Testis (tissue), 3 donors: ENCODE measurements around the gene PACSIN3. TPM values are rescaled to one million over a fixed set of nuclear protein-coding genes. Genes with fewer than 3 reads are reported as not detected.

ENCODE experiments used
- DNase-seq: peaks from one replicate; pipeline ENCODE4 v3.0.0-alpha.2; 2019
- H3K27ac ChIP-seq, 2 donors: fragments of 200-600 bp; sonication (generic); one replicate each; pipeline ENCODE4 v1.5.1; 2019
- H3K27me3 ChIP-seq: fragments of 200-600 bp; sonication (generic); one replicate; pipeline ENCODE4 v1.5.1; 2019
- H3K36me3 ChIP-seq: fragments of 200-600 bp; sonication (generic); one replicate; pipeline ENCODE4 v1.5.1; 2017; ENCODE audit warnings: low read depth; ENCODE audit errors: missing control alignments
- H3K4me1 ChIP-seq: fragments of 200-600 bp; sonication (generic); one replicate; pipeline ENCODE4 v1.5.1; 2019
- H3K4me3 ChIP-seq, 2 donors: fragments of 200-600 bp; sonication (generic); one replicate each; pipeline ENCODE4 v1.5.1; 2017 to 2019
- H3K9me3 ChIP-seq: fragments of 200-600 bp; sonication (generic); one replicate; pipeline ENCODE4 v1.5.1; 2017
- POLR2A ChIP-seq: fragments of 450-650 bp; IDR thresholded peaks from one replicate; pipeline ENCODE4 v1.6.1; 2017; ENCODE audit warnings: antibody characterized with exemption, mild to moderate bottlenecking, moderate library complexity
- WGBS, 2 donors: methylation state at CpG; one replicate each; pipeline ENCODE4 v1.1.5; 2018; 5-methylcytosine and 5-hydroxymethylcytosine counted together
- intact Hi-C: fragments of 100-400 bp; cut with DNase I; formaldehyde crosslinking; loops from one replicate; pipeline ENCODE4 v1.15.1; 2023; ENCODE audit warnings: low total_unique reads
- microRNA-seq, 2 donors: library from miRNA; unstranded; fragments of <30 nt; microRNA quantifications; one replicate each; pipeline ENCODE4, GENCODE V29; 2016; ENCODE audit warnings: borderline number of aligned reads in 2 of 2, borderline replicate concordance in 1 of 2
- polyA plus RNA-seq: library from polyadenylated mRNA; stranded (reverse); fragments of 350-450 nt; fragmentation: Illumina TruSeq; extraction: RNeasy Lipid Tissue Mini Kit (QIAGEN cat#74804); gene quantifications from one replicate; pipeline ENCODE4 v1.2.3, GENCODE V29; 2014; ENCODE audit warnings: low read depth, low replicate concordance; ENCODE audit not compliant: insufficient read depth
- small RNA-seq, 2 donors: library from RNA; depleted of rRNA; stranded (forward); fragments of <200 nt; gene quantifications; one replicate each; pipeline ENCODE3, GENCODE V24; 2016
- total RNA-seq, 2 donors: library from RNA; depleted of rRNA; stranded (reverse); fragments of >200 nt; gene quantifications; one replicate each; pipeline ENCODE4 v1.2.3, GENCODE V29; 2016
- TF ChIP-seq, protein P1 (sequence below), 3 experiments: fragments of 450-650 bp in 2 of 3; fragments of 200-600 bp in 1 of 3; sonication (generic) in 1 of 3; IDR thresholded peaks; one replicate each; pipeline ENCODE4 v1.5.1; 2016 to 2019; ENCODE audit warnings: antibody characterized with exemption in 3 of 3, mild to moderate bottlenecking in 2 of 3, moderate library complexity in 1 of 3

The PACSIN3 gene
- total and polyA plus RNA-seq, 3 donors from 2014 or later = 10.8 to 12.0 (median 11.0) TPM

- no peak overlapping the region for H3K4me3 ChIP-seq
- no peak overlapping the region for H3K27ac ChIP-seq
- TF ChIP-seq, protein P1, sequence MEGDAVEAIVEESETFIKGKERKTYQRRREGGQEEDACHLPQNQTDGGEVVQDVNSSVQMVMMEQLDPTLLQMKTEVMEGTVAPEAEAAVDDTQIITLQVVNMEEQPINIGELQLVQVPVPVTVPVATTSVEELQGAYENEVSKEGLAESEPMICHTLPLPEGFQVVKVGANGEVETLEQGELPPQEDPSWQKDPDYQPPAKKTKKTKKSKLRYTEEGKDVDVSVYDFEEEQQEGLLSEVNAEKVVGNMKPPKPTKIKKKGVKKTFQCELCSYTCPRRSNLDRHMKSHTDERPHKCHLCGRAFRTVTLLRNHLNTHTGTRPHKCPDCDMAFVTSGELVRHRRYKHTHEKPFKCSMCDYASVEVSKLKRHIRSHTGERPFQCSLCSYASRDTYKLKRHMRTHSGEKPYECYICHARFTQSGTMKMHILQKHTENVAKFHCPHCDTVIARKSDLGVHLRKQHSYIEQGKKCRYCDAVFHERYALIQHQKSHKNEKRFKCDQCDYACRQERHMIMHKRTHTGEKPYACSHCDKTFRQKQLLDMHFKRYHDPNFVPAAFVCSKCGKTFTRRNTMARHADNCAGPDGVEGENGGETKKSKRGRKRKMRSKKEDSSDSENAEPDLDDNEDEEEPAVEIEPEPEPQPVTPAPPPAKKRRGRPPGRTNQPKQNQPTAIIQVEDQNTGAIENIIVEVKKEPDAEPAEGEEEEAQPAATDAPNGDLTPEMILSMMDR (IDR thresholded peaks at IDR 0.05) = no peak
- no peak for TF ChIP-seq POLR2A
- H3K9me3 ChIP-seq = no peaks in the 10 kb centered on the region
- no peak for DNase-seq
- no peaks in the 10 kb centered on the region for H3K36me3 ChIP-seq
- intact Hi-C loops = no loop called here
- no peaks in the 10 kb centered on the region for H3K4me1 ChIP-seq
- H3K27me3 ChIP-seq = no peaks in the 10 kb centered on the region
These were observed 53.7 kb downstream of the PACSIN3 start for GRCh38 chr11:47132490-47132889.

DNA sequence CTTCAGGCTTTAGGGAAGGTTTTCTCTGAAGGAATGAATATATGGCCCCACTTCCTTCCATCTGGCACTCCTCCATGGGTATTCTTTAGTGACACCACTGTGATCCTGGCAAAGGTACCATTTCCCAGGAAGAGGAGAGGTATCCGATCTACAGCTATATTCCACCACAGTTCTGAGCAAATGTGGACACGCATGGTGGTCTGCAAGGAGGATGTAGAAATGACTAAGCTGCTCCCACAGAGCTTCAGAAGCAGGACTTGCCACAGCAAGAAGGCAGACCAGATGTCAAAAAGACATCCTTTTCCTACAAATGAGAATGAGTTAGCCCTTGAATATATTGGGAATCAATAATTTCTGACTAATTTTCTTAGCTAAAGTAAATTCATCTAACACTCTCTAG, 55.1 kb downstream of the PACSIN3 start:
- no peaks in the 10 kb centered on the region for H3K27me3 ChIP-seq
- intact Hi-C loops = no loop called here
- no peaks in the 10 kb centered on the region for H3K9me3 ChIP-seq
- no peak for TF ChIP-seq POLR2A
- TF ChIP-seq, protein P1 (IDR thresholded peaks at IDR 0.05) = no peak
- H3K4me1 ChIP-seq = no peaks in the 10 kb centered on the region
- H3K4me3 ChIP-seq = no peak overlapping the region
- WGBS, 2 donors = 91 to 96% methylated on average over 2 of the region's 2 CpGs
- H3K36me3 ChIP-seq = no peaks in the 10 kb centered on the region
- no peak for DNase-seq
- H3K27ac ChIP-seq = no peak overlapping the region

DNA sequence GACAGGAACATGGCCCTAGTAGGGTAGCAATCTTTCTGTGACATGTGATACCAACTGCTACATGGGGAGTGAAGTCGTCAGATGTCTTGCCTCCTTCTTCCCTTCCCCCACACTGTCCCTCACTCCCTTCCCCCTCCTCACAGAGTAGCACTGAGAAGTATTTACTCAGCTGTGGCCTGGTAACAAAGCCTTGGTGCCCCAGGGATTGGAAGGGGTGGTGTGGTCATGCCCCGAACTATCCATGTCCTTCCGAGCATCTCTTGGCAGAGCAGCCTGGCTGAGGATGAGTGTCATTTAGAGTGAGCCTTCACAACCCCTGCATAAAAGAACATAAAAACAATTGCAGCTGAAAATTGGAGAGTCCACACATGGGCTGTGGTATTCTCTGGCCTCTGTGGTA, 55.7 kb downstream of the PACSIN3 start:
- Histone ChIP-seq H3K27ac (no peak overlapping the region), H3K27me3 (no peaks in the 10 kb centered on the region), H3K4me3 (no peak overlapping the region), H3K9me3 (no peaks in the 10 kb centered on the region), H3K4me1 (no peaks in the 10 kb centered on the region), H3K36me3 (no peaks in the 10 kb centered on the region)
- WGBS, 2 donors = 51 to 64% methylated on average over 3 of the region's 3 CpGs
- intact Hi-C loops = no loop called here
- DNase-seq = no peak
- no peak for TF ChIP-seq POLR2A
- TF ChIP-seq, protein P1 (IDR thresholded peaks at IDR 0.05) = no peak

Small RNAs within 50 kb of the gene (microRNA-seq; reads per million reads assigned to microRNA genes)
- gene MIR6745 = 0 to 0.69 reads per million in 2 donors

Small RNAs within 50 kb of the gene (small RNA-seq; reads per million reads assigned to genes)
- gene MIR6745 = 0 reads per million in 2 donors

Other genes starting within 250 kb of the PACSIN3 start
- gene CSTPP1, start 249.7 kb downstream of the PACSIN3 start, total RNA-seq = 10 to 100 TPM; 39.0 to 44.9 TPM
- gene CSTPP1, start 249.7 kb downstream of the PACSIN3 start, polyA plus RNA-seq = 70.0 TPM
- 100 to 1,000 TPM; 167 to 178 TPM for gene ARFGAP2, start 9.6 kb downstream of the PACSIN3 start, total RNA-seq
- gene ARFGAP2, start 9.6 kb downstream of the PACSIN3 start, polyA plus RNA-seq = 82.4 TPM
- gene DDB2, start 28.5 kb upstream of the PACSIN3 start, total RNA-seq = 10 to 100 TPM; 33.6 to 34.7 TPM
- 20.7 TPM for gene DDB2, start 28.5 kb upstream of the PACSIN3 start, polyA plus RNA-seq
- 10 to 100 TPM; 61.3 to 63.7 TPM for gene ACP2, start 62.4 kb upstream of the PACSIN3 start, total RNA-seq
- gene ACP2, start 62.4 kb upstream of the PACSIN3 start, polyA plus RNA-seq = 40.3 TPM
- 10 to 100 TPM; 29.4 to 38.2 TPM for gene NR1H3, start 71.6 kb upstream of the PACSIN3 start, total RNA-seq
- 83.4 TPM for gene NR1H3, start 71.6 kb upstream of the PACSIN3 start, polyA plus RNA-seq
- gene MADD, start 83.7 kb upstream of the PACSIN3 start, total RNA-seq = 100 to 1,000 TPM; 103 to 118 TPM
- gene MADD, start 83.7 kb upstream of the PACSIN3 start, polyA plus RNA-seq = 87.8 TPM
- under 1 TPM; 0.68 to 0.79 TPM for gene MYBPC3, start 166.3 kb upstream of the PACSIN3 start, total RNA-seq
- 1.7 TPM for gene MYBPC3, start 166.3 kb upstream of the PACSIN3 start, polyA plus RNA-seq
- 1 to 10 TPM; 4.6 to 7.4 TPM for gene SPI1, start 192.1 kb upstream of the PACSIN3 start, total RNA-seq
- 16.3 TPM for gene SPI1, start 192.1 kb upstream of the PACSIN3 start, polyA plus RNA-seq
- gene SLC39A13, start 222.2 kb upstream of the PACSIN3 start, total RNA-seq = 10 to 100 TPM; 95.1 to 98.1 TPM
- gene SLC39A13, start 222.2 kb upstream of the PACSIN3 start, polyA plus RNA-seq = 99.2 TPM
- 100 to 1,000 TPM in 1 of 2 donors, 10 to 100 TPM in 1; 98.1 to 108 TPM for gene PSMC3, start 240.0 kb upstream of the PACSIN3 start, total RNA-seq
- gene PSMC3, start 240.0 kb upstream of the PACSIN3 start, polyA plus RNA-seq = 228 TPM